Upper lobe of left lung (tissue), 6 donors: ENCODE measurements around the gene ZNF665. TPM values are rescaled to one million over a fixed set of nuclear protein-coding genes. Genes with fewer than 3 reads are reported as not detected.
A peak's percentile ranks its signal among the peaks of the same experiment; 100 is the strongest.

Experiments used
- ATAC-seq, 2 donors: fragments of 200-7000 bp; cut with Tn5 transposase; one replicate each; pipeline ENCODE4 v1.9.1; 2022; ENCODE audit warnings: mild to moderate bottlenecking in 2 of 2, moderate library complexity in 2 of 2; ENCODE audit not compliant: low FRiP score in 2 of 2
- DNase-seq, 2 donors: peaks; one replicate each; pipeline ENCODE4 v3.0.0-alpha.2; 2019 to 2020
- H3K27ac ChIP-seq, 4 donors: fragments of 200-600 bp; sonication (generic); one replicate each; pipeline ENCODE4 v1.5.1; 2016 to 2019
- H3K27me3 ChIP-seq, 4 donors: fragments of 200-600 bp; sonication (generic); one replicate each; pipeline ENCODE4 v1.5.1; 2017 to 2019
- H3K36me3 ChIP-seq, 4 donors: fragments of 200-600 bp; sonication (generic); one replicate each; pipeline ENCODE4 v1.5.1; 2016 to 2019
- H3K4me1 ChIP-seq, 4 donors: fragments of 200-600 bp; sonication (generic); one replicate each; pipeline ENCODE4 v1.5.1; 2018 to 2019
- H3K4me3 ChIP-seq, 4 donors: fragments of 200-600 bp; sonication (generic); one replicate each; pipeline ENCODE4 v1.5.1; 2017 to 2019; ENCODE audit warnings: mild to moderate bottlenecking in 2 of 4, moderate library complexity in 1 of 4
- H3K9me3 ChIP-seq, 4 donors: fragments of 200-600 bp; sonication (generic); one replicate each; pipeline ENCODE4 v1.5.1; 2018 to 2019
- CTCF ChIP-seq, 6 experiments: fragments of 450-650 bp in 4 of 6; fragments of 200-600 bp in 2 of 6; sonication (generic) in 2 of 6; IDR thresholded peaks; one replicate each; pipeline ENCODE4 v1.5.1; 2016 to 2019; ENCODE audit warnings: antibody characterized with exemption in 6 of 6
- EP300 ChIP-seq, 4 donors: sonication (generic); formaldehyde crosslinking; IDR thresholded peaks; one replicate each; pipeline ENCODE4 v1.5.1; 2017; ENCODE audit warnings: antibody characterized with exemption in 4 of 4, control low read depth in 2 of 4
- POLR2A ChIP-seq, 4 donors: fragments of 450-650 bp; IDR thresholded peaks; one replicate each; pipeline ENCODE4 v1.5.1; 2016 to 2017; ENCODE audit warnings: antibody characterized with exemption in 4 of 4, mild to moderate bottlenecking in 2 of 4
- POLR2AphosphoS5 ChIP-seq, 2 donors: sonication (generic); formaldehyde crosslinking; IDR thresholded peaks; one replicate each; pipeline ENCODE4 v1.5.1; 2017; ENCODE audit warnings: antibody characterized with exemption in 2 of 2
- WGBS, 2 donors: methylation state at CpG; one replicate each; pipeline ENCODE4 v1.1.5; 2017 to 2018; 5-methylcytosine and 5-hydroxymethylcytosine counted together
- total RNA-seq, 6 donors: library from RNA; depleted of rRNA in 4 of 6; stranded (reverse); fragments of >200 nt in 4 of 6; gene quantifications; one replicate each; pipeline versions ENCODE4 v1.1.0 to v1.2.1, GENCODE V29; 2016 to 2021
- donor health status: DM: no; HTN: no; CAD: no; lungs with moderate emphysema.
- donor health status: DM: no; HTN: yes; CAD: no; lungs with severe emphysema.

ZNF665 gene
- total RNA-seq, 6 donors from 2014 or later: 1.7 to 5.2 (median 3.4) TPM

DNA sequence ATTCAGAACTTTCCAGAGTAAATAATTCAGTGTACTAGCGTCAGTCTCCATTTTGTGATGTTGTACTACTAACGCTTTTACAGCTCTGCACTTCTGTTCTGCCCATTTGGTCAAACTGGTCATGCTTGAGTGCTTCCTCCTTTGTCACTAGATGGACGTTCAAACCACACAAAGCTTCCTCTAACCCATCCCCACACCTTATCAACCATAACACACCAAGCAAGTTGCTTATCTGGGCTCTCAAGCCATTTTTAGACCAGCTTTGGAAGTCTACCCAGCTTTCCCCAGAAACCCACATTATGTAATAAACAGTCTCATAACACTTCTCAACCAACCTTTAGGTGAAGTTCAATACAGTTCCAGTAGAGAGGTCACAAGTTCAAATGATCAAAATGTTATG, 32.0 kb downstream of the ZNF665 start:
- 68 to 72% methylated on average over 3 of the region's 3 CpGs for WGBS, 2 donors
- Histone ChIP-seq H3K27ac (no peak overlapping the region), H3K36me3 (peaks cover 0 to 12% (median 0%) of the 10 kb centered on the region in 4 donors), H3K27me3 (no peaks in the 10 kb centered on the region), H3K4me1 (peaks cover 0 to 20% (median 9%) of the 10 kb centered on the region in 4 donors), H3K9me3 (peaks cover 24 to 53% (median 34%) of the 10 kb centered on the region in 4 donors), H3K4me3 (no peak overlapping the region)
- DNase-seq: no peak
- TF ChIP-seq POLR2AphosphoS5 (IDR thresholded peaks at IDR 0.05) (no peak), POLR2A (IDR thresholded peaks at IDR 0.05) (no peak), EP300 (IDR thresholded peaks at IDR 0.05) (no peak), CTCF (IDR thresholded peaks at IDR 0.05) (no peak)
- no peak for ATAC-seq

GRCh38 chr19:53160350-53160749, 32.8 kb downstream of the ZNF665 start:
- Histone ChIP-seq H3K27ac (no peak overlapping the region), H3K36me3 (peaks cover 0 to 4% (median 0%) of the 10 kb centered on the region in 4 donors), H3K4me1 (peaks cover 0 to 20% (median 9%) of the 10 kb centered on the region in 4 donors), H3K4me3 (no peak overlapping the region), H3K27me3 (no peaks in the 10 kb centered on the region), H3K9me3 (peaks cover 18 to 45% (median 27%) of the 10 kb centered on the region in 4 donors)
- ATAC-seq (no peak), DNase-seq (no peak)
- TF ChIP-seq POLR2AphosphoS5 (IDR thresholded peaks at IDR 0.05): no peak
- TF ChIP-seq POLR2A (IDR thresholded peaks at IDR 0.05): no peak
- TF ChIP-seq EP300 (IDR thresholded peaks at IDR 0.05): no peak
- no peak for TF ChIP-seq CTCF (IDR thresholded peaks at IDR 0.05)
- WGBS, 2 donors: 92 to 93% methylated on average over 3 of the region's 3 CpGs

DNA sequence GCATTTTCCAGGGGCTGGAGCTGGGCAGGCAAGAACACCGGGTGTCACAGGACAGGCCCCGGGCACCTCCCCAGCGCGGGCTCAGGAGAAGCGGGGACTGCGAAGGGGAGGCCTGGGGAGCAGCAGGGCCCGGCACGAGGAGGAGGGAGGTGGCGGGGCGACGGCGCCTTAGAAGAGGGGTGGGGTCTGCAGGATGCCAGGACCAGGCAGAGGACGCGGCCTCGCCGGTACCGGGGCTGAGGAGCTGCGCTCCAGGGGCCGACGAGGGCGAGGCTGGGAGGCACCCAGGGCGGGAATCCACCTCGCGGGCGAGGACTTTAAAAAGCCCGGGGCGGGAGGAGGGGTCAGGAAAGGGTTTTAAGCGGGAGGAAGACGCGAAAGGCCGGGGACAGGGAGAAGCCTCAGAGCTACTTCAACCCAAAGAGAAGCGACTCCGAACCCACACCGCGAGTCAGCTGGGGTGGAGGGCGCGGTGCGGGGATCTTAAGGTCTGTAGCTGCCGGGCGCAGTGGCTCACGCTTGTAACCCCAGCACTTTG, 35.0 kb downstream of the ZNF665 start:
- no peak for TF ChIP-seq CTCF (IDR thresholded peaks at IDR 0.05)
- TF ChIP-seq POLR2AphosphoS5 (IDR thresholded peaks at IDR 0.05): no peak
- no peak for TF ChIP-seq EP300 (IDR thresholded peaks at IDR 0.05)
- no peak for TF ChIP-seq POLR2A (IDR thresholded peaks at IDR 0.05)
- ATAC-seq (peak; percentile 43 to 67), DNase-seq (peak; percentile 28 to 85)
- peak overlapping the region; percentile 78 to 85 (median 80) for H3K27ac ChIP-seq
- 1 to 2% methylated on average over 32 to 41 of the region's 41 CpGs for WGBS, 2 donors
- H3K4me3 ChIP-seq: peak overlapping the region; percentile 52 to 83 (median 64)
- H3K4me1 ChIP-seq: peaks cover 0 to 20% (median 9%) of the 10 kb centered on the region in 4 donors
- peaks cover 0 to 28% (median 12%) of the 10 kb centered on the region in 4 donors for H3K9me3 ChIP-seq
- peaks cover 0 to 7% (median 4%) of the 10 kb centered on the region in 4 donors for H3K36me3 ChIP-seq
- H3K27me3 ChIP-seq: no peaks in the 10 kb centered on the region

DNA sequence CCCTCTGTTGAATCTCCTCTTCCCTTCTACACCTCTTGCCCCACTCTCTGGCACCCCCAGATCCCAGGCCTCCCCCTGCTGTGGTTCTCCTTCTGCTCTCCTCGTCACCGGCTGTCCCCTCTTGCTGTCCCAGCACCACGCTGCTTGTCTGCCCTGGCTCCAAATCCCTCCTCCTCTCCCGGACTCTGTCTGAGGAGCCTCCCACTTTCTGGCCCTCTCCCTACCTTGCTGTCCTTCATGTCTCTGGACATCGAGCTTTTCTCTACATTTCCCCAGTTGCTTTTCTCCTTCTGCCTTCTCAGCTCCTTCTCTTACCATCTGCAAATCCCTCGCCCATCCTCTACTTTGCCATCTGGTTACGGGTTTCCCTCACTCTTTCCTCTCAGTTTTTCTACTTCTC, 35.5 kb downstream of the ZNF665 start:
- Histone ChIP-seq H3K27ac (peak overlapping the region; percentile 78 to 85 (median 80)), H3K27me3 (no peaks in the 10 kb centered on the region), H3K36me3 (peaks cover 0 to 13% (median 9%) of the 10 kb centered on the region in 4 donors), H3K4me3 (peak overlapping the region; percentile 52 to 83 (median 64)), H3K4me1 (peaks cover 0 to 20% (median 9%) of the 10 kb centered on the region in 4 donors), H3K9me3 (peaks cover 0 to 25% (median 11%) of the 10 kb centered on the region in 4 donors)
- TF ChIP-seq POLR2AphosphoS5 (IDR thresholded peaks at IDR 0.05): no peak
- no peak for TF ChIP-seq POLR2A (IDR thresholded peaks at IDR 0.05)
- TF ChIP-seq EP300 (IDR thresholded peaks at IDR 0.05): no peak
- WGBS, 2 donors: 15 to 33% methylated on average over 7 of the region's 7 CpGs
- no peak for ATAC-seq
- no peak for DNase-seq

DNA sequence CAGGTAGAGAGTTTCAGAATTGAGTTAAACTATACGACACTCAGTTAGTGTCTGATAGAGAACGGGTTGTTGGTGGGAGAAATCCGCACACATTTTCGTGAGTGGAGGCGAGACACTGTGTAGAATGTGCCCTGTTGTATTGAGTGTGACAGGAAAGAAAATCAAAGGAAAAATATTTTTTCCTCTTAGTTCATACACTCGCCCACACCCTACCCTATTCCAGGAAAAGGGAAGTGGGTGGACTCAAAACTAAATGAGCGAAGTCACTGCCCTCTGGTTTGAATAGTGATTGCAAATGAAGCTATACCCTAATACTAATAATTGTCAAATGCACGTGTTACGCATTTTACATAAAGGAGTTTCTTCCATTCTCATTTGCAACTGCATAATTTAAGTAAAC, 36.3 kb downstream of the ZNF665 start:
- 58 to 70% methylated on average over 9 of the region's 9 CpGs for WGBS, 2 donors
- H3K4me3 ChIP-seq: peak overlapping the region in 3 of 4 donors; percentile 52 to 83 (median 55)
- peak overlapping the region in 3 of 4 donors; percentile 67 to 85 (median 73) for H3K27ac ChIP-seq

More for the DNA sequence above, 36.3 kb downstream of the ZNF665 start:
- Histone ChIP-seq H3K4me1 (peaks cover 0 to 20% (median 9%) of the 10 kb centered on the region in 4 donors), H3K36me3 (peaks cover 0 to 18% (median 10%) of the 10 kb centered on the region in 4 donors), H3K27me3 (no peaks in the 10 kb centered on the region), H3K9me3 (peaks cover 0 to 26% (median 9%) of the 10 kb centered on the region in 4 donors)
- no peak for ATAC-seq
- no peak for DNase-seq
- TF ChIP-seq EP300 (IDR thresholded peaks at IDR 0.05) (no peak), POLR2AphosphoS5 (IDR thresholded peaks at IDR 0.05) (no peak), POLR2A (IDR thresholded peaks at IDR 0.05) (no peak), CTCF (IDR thresholded peaks at IDR 0.05) (no peak)
